GM12891 (cell line): Measurements from ENCODE around the gene SPINK6.

Source experiments
- POLR2AphosphoS5 ChIP-seq: IDR thresholded peaks from 2 replicates; pipeline ENCODE4 v1.6.1; 2011; ENCODE audit warnings: low read depth, low read length, control low read depth
- SPI1 ChIP-seq: IDR thresholded peaks from 2 replicates; pipeline ENCODE4 v1.6.1; 2011; ENCODE audit warnings: low read depth, low read length, control low read depth

- TF ChIP-seq POLR2AphosphoS5: no peak
- no peak for TF ChIP-seq SPI1
Measured at GRCh38 chr5:148156609-148157008, 46.2 kb upstream of the SPINK6 start.
